ENCODE measurements around the gene LMX1A. TPM values are rescaled to one million over a fixed set of nuclear protein-coding genes. Genes with fewer than 3 reads are reported as not detected.

LMX1A gene
- total RNA-seq, 1 experiment from 2014 or later: not detected

- Mint-ChIP-seq H3K4me3 (peak overlapping the region; percentile 72), H3K27me3 (ENCODE audit: low read depth) (peaks cover 85% of the 10 kb centered on the region), H3K36me3 (no peaks in the 10 kb centered on the region), H3K4me1 (peaks cover 15% of the 10 kb centered on the region), H3K27ac (no peak overlapping the region), H3K9me3 (no peaks in the 10 kb centered on the region)
- ChIA-PET POLR2A (no interaction called here), CTCF (interaction anchor here (0.8 to 1.0 kb wide), 4 partner anchors 9 to 106 kb away, joined by 3 to 5 read pairs (median 4); no protein-coding TSS in a partner anchor)
- ATAC-seq: peak; percentile 57
- peak; percentile 62 for DNase-seq (ENCODE audit: low spot score)
- TF ChIP-seq PRDM15 (CRISPR knock-in tag; IDR thresholded peaks at IDR 0.05) (no peak), CTCF (IDR thresholded peaks at IDR 0.05) (no peak), SMAD4 (CRISPR knock-in tag; IDR thresholded peaks at IDR 0.05) (no peak), E2F4 (CRISPR knock-in tag; IDR thresholded peaks at IDR 0.05; ENCODE audit: borderline replicate concordance, low read depth) (no peak), GRHL2 (CRISPR knock-in tag; IDR thresholded peaks at IDR 0.05; ENCODE audit: insufficient replicate concordance, severe bottlenecking) (no peak), NFE2L1 (CRISPR knock-in tag; IDR thresholded peaks at IDR 0.05) (peak; percentile 46; the same call in 1 of the 2 replicates), PREB (CRISPR knock-in tag; IDR thresholded peaks at IDR 0.05; ENCODE audit: borderline replicate concordance) (no peak), ATF1 (CRISPR knock-in tag; IDR thresholded peaks at IDR 0.05) (no peak), RORB (CRISPR knock-in tag; IDR thresholded peaks at IDR 0.05) (no peak), ESRRA (CRISPR knock-in tag; IDR thresholded peaks at IDR 0.05; ENCODE audit: borderline replicate concordance) (no peak), AFF4 (CRISPR knock-in tag; IDR thresholded peaks at IDR 0.05; ENCODE audit: borderline replicate concordance) (no peak), MLX (CRISPR knock-in tag; IDR thresholded peaks at IDR 0.05) (no peak), ARID4B (CRISPR knock-in tag; IDR thresholded peaks at IDR 0.05; ENCODE audit: borderline replicate concordance) (no peak), MAX (CRISPR knock-in tag; IDR thresholded peaks at IDR 0.05) (peak; percentile 41; the same call in 1 of the 2 replicates), NR1H2 (CRISPR knock-in tag; IDR thresholded peaks at IDR 0.05) (no peak), ZNF232 (CRISPR knock-in tag; IDR thresholded peaks at IDR 0.05) (no peak), CREM (CRISPR knock-in tag; IDR thresholded peaks at IDR 0.05) (no peak), TP53 (CRISPR knock-in tag; IDR thresholded peaks at IDR 0.05) (no peak), ETV6 (CRISPR knock-in tag; IDR thresholded peaks at IDR 0.05) (peak; percentile 74), FOXP1 (CRISPR knock-in tag; IDR thresholded peaks at IDR 0.05; ENCODE audit: borderline replicate concordance) (peak; percentile 69; the same call in 1 of the 2 replicates)
Measured at GRCh38 chr1:165235155-165235776, 121.2 kb downstream of the LMX1A start.

Measured in WTC11 (cell line).